NCI-H187 treated with DMSO at 0.1 percent for 48 hours (cell line): ENCODE data around the gene TENT4B.
"Not testable (repeated sequence)": the region's sequence is repeated elsewhere in the genome, so short reads cannot be mapped to it uniquely, and the experiment has no call there.

Experiments used
- DNase-seq: peaks from one replicate; lab custom pipeline; 2025; lab: John Stamatoyannopoulos, UW

The TENT4B gene

GRCh38 chr16:50152807-50153595, at the start of gene TENT4B:
TSS of gene TENT4B (plus strand) at chr16:50153306. CDS start at chr16:50153622, 316 bp downstream.
- no peak for DNase-seq

- DNase-seq = no peak
Observed at GRCh38 chr16:50103764-50104163, 49.3 kb upstream of the TENT4B start.

GRCh38 chr16:50114357-50115129, 38.6 kb upstream of the TENT4B start:
- no peak for DNase-seq

GRCh38 chr16:50120711-50121110, 32.4 kb upstream of the TENT4B start:
- no peak for DNase-seq

- DNase-seq = no peak
Observed at GRCh38 chr16:50121278-50121677, 31.8 kb upstream of the TENT4B start.

- DNase-seq = no peak
Observed at GRCh38 chr16:50121721-50122445, 31.2 kb upstream of the TENT4B start.

GRCh38 chr16:50123417-50123816, 29.7 kb upstream of the TENT4B start:
- DNase-seq = no peak

- DNase-seq = no peak
Observed at GRCh38 chr16:50124769-50125168, 28.3 kb upstream of the TENT4B start.

GRCh38 chr16:50126183-50126582, 26.9 kb upstream of the TENT4B start:
- no peak for DNase-seq

- not testable (repeated sequence) for DNase-seq
Observed at GRCh38 chr16:50132571-50132970, 20.5 kb upstream of the TENT4B start.

- no peak for DNase-seq
Observed at GRCh38 chr16:50133214-50133613, 19.9 kb upstream of the TENT4B start.

GRCh38 chr16:50136399-50136798, 16.7 kb upstream of the TENT4B start:
- DNase-seq = no peak

- no peak for DNase-seq
Observed at GRCh38 chr16:50137268-50137667, 15.8 kb upstream of the TENT4B start.

GRCh38 chr16:50139580-50139979, 13.5 kb upstream of the TENT4B start:
- DNase-seq = no peak

GRCh38 chr16:50144211-50144610, 8.9 kb upstream of the TENT4B start:
- DNase-seq = no peak

- no peak for DNase-seq
Observed at GRCh38 chr16:50146479-50147435, 6.3 kb upstream of the TENT4B start.

- DNase-seq = no peak
Observed at GRCh38 chr16:50151322-50151721, 1.8 kb upstream of the TENT4B start.

- DNase-seq = no peak
Observed at GRCh38 chr16:50151756-50152155, 1.4 kb upstream of the TENT4B start.

- no peak for DNase-seq
Observed at GRCh38 chr16:50152351-50152806, 727 bp upstream of the TENT4B start.

GRCh38 chr16:50153596-50154419, 702 bp downstream of the TENT4B start:
- no peak for DNase-seq
